Parathyroid adenoma (tissue), 2 donors: ENCODE results near the gene ZRANB1.

Source experiments
- H2AFZ ChIP-seq: fragments of 300-600 bp; sonication (generic); one replicate; pipeline ENCODE4 v1.7.0; 2017; ENCODE audit warnings: antibody characterized with exemption, mild to moderate bottlenecking
- H3K27ac ChIP-seq: fragments of 300-600 bp; sonication (generic); one replicate; pipeline ENCODE4 v1.7.0; 2017
- H3K27me3 ChIP-seq: fragments of 300-600 bp; sonication (generic); one replicate; pipeline ENCODE4 v1.7.0; 2017; ENCODE audit warnings: low read length; ENCODE audit not compliant: control insufficient read depth, insufficient read depth
- H3K36me3 ChIP-seq: fragments of 300-600 bp; sonication (generic); one replicate; pipeline ENCODE4 v1.7.0; 2017; ENCODE audit warnings: low read length; ENCODE audit not compliant: control insufficient read depth, insufficient read depth
- H3K4me1 ChIP-seq: fragments of 300-600 bp; sonication (generic); one replicate; pipeline ENCODE4 v1.7.0; 2017; ENCODE audit warnings: control low read depth
- H3K4me2 ChIP-seq: fragments of 300-600 bp; sonication (generic); one replicate; pipeline ENCODE4 v1.7.0; 2017; ENCODE audit warnings: low read length
- H3K4me3 ChIP-seq: fragments of 300-600 bp; sonication (generic); one replicate; pipeline ENCODE4 v1.7.0; 2017; ENCODE audit warnings: low read depth, low read length
- H3K79me2 ChIP-seq: fragments of 300-600 bp; sonication (generic); one replicate; pipeline ENCODE4 v1.7.0; 2017; ENCODE audit warnings: control low read depth
- H3K9ac ChIP-seq: fragments of 300-600 bp; sonication (generic); one replicate; pipeline ENCODE4 v1.7.0; 2017; ENCODE audit warnings: mild to moderate bottlenecking
- H3K9me3 ChIP-seq: fragments of 300-600 bp; sonication (generic); one replicate; pipeline ENCODE4 v1.7.0; 2017; ENCODE audit warnings: low read length; ENCODE audit not compliant: control insufficient read depth
- TF ChIP-seq, protein P1 (sequence below): fragments of 300-600 bp; sonication (generic); IDR thresholded peaks from one replicate; pipeline ENCODE4 v1.7.0; 2017; ENCODE audit warnings: antibody characterized with exemption, mild to moderate bottlenecking
- donor health status: primary hyperparathyroidism.

The ZRANB1 gene

DNA sequence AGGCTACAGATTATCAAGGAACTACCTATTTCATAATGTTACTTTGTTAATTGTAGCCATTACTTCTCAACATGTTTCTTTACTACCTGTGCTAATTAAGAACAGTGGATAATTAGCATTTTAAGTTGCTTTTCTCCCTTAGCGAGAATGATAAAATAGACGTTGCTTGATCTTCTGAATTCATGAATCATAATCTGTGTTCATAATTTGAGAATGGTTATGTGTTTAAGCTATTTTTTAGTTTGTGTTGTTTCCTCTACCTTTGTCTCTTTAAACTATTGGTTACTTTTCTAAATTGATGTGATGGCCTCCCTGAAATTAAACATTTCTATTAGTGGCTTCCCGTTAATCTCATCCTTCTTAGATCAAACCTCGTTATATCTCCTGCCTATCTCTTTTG, at the start of gene ZRANB1:
TSS of gene ZRANB1 (plus strand) at position 301 of the 400 bp plus-strand sequence. CDS start 371 bp downstream, outside the sequence.
- Histone ChIP-seq H3K9me3 (no peaks in the 10 kb centered on the region), H2AFZ (no peak within 1 kb of the TSS), H3K4me3 (no peak within 1 kb of the TSS), H3K27me3 (no peaks in the 10 kb centered on the region), H3K9ac (no peak within 1 kb of the TSS), H3K36me3 (no peaks in the 10 kb centered on the region), H3K27ac (no peak within 1 kb of the TSS), H3K4me2 (no peak within 1 kb of the TSS), H3K79me2 (peaks cover 43% of the 10 kb centered on the region), H3K4me1 (no peaks in the 10 kb centered on the region)
- TF ChIP-seq, protein P1, sequence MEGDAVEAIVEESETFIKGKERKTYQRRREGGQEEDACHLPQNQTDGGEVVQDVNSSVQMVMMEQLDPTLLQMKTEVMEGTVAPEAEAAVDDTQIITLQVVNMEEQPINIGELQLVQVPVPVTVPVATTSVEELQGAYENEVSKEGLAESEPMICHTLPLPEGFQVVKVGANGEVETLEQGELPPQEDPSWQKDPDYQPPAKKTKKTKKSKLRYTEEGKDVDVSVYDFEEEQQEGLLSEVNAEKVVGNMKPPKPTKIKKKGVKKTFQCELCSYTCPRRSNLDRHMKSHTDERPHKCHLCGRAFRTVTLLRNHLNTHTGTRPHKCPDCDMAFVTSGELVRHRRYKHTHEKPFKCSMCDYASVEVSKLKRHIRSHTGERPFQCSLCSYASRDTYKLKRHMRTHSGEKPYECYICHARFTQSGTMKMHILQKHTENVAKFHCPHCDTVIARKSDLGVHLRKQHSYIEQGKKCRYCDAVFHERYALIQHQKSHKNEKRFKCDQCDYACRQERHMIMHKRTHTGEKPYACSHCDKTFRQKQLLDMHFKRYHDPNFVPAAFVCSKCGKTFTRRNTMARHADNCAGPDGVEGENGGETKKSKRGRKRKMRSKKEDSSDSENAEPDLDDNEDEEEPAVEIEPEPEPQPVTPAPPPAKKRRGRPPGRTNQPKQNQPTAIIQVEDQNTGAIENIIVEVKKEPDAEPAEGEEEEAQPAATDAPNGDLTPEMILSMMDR: no peak

DNA sequence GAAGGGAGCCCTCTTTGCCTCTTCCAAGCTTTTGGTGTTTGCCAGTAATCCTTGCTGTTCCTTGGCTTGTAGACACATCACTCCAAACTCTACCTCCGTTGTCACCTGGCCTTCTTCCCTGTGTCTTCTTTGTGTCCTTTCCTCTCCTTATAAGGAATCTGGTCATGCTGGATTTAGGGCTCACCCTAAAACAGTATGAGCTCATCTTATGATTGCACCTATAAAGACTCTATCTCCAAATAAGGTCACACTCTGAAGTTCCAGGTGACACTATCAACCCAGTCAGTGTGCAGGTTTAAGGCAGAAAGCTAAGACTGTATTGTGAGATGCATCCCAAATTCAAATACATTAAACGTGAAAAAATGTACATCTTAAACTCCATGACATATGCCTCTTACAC, 49.0 kb upstream of the ZRANB1 start:
- no peaks in the 10 kb centered on the region for H3K9me3 ChIP-seq
- H2AFZ ChIP-seq: no peak overlapping the region
- no peak overlapping the region for H3K4me3 ChIP-seq
- H3K4me1 ChIP-seq: no peaks in the 10 kb centered on the region
- no peak overlapping the region for H3K9ac ChIP-seq
- H3K27ac ChIP-seq: no peak overlapping the region
- no peaks in the 10 kb centered on the region for H3K79me2 ChIP-seq
- no peaks in the 10 kb centered on the region for H3K27me3 ChIP-seq
- H3K4me2 ChIP-seq: no peak overlapping the region
- H3K36me3 ChIP-seq: no peaks in the 10 kb centered on the region
- TF ChIP-seq, protein P1: no peak

GRCh38 chr10:124894569-124895215, 47.2 kb upstream of the ZRANB1 start:
- Histone ChIP-seq H3K27ac (no peak overlapping the region), H3K9ac (no peak overlapping the region), H3K4me2 (no peak overlapping the region), H3K36me3 (no peaks in the 10 kb centered on the region), H3K4me3 (no peak overlapping the region), H3K27me3 (no peaks in the 10 kb centered on the region), H3K9me3 (no peaks in the 10 kb centered on the region), H2AFZ (no peak overlapping the region), H3K79me2 (no peaks in the 10 kb centered on the region), H3K4me1 (no peaks in the 10 kb centered on the region)
- TF ChIP-seq, protein P1: no peak

- H3K4me2 ChIP-seq: no peak overlapping the region
- H3K36me3 ChIP-seq: no peaks in the 10 kb centered on the region
- no peaks in the 10 kb centered on the region for H3K27me3 ChIP-seq
- H2AFZ ChIP-seq: no peak overlapping the region
- TF ChIP-seq, protein P1: no peak
- H3K4me1 ChIP-seq: no peaks in the 10 kb centered on the region
- no peak overlapping the region for H3K9ac ChIP-seq
- no peak overlapping the region for H3K27ac ChIP-seq
- H3K9me3 ChIP-seq: no peaks in the 10 kb centered on the region
- H3K79me2 ChIP-seq: no peaks in the 10 kb centered on the region
- no peak overlapping the region for H3K4me3 ChIP-seq
These were observed 45.2 kb upstream of the ZRANB1 start for GRCh38 chr10:124896751-124897150.

DNA sequence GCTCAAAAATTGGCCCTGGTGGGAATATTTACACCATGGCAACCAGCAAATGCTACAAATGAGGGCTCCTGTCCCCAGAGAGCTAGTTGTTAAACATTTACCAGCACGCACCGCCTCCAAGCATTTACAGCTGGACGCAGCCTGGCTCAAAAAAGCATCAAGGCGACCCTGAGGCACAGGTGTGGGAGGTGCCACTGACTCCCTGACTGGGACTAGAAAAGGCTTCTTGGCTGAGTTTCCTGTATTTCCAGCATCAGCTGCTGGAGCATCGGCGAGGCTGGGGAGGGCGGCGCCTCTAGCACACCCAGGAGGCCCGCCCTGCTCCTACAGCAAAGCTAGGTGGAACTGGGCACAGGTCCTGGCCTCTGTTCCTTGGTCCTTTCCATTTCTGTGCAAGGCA, 43.5 kb upstream of the ZRANB1 start:
- H3K4me3 ChIP-seq: no peak overlapping the region
- no peak overlapping the region for H3K9ac ChIP-seq
- no peaks in the 10 kb centered on the region for H3K27me3 ChIP-seq
- H3K36me3 ChIP-seq: no peaks in the 10 kb centered on the region
- H3K27ac ChIP-seq: no peak overlapping the region
- H3K79me2 ChIP-seq: no peaks in the 10 kb centered on the region
- no peak overlapping the region for H3K4me2 ChIP-seq
- no peak overlapping the region for H2AFZ ChIP-seq
- TF ChIP-seq, protein P1: no peak
- H3K9me3 ChIP-seq: no peaks in the 10 kb centered on the region
- no peaks in the 10 kb centered on the region for H3K4me1 ChIP-seq
